Stimulated activated naive B cell treated with anti-CD40 and anti-IgM and Interleukin-4, amounts not matched to agents 10 μg/mL and 1 μg/mL and 100 μg/mL, for 72 hours (primary cell): ENCODE measurements around the gene NCEH1.
A peak's percentile ranks its signal among the peaks of the same experiment; 100 is the strongest.
"Not testable (repeated sequence)": the region's sequence is repeated elsewhere in the genome, so short reads cannot be mapped to it uniquely, and the experiment has no call there.

Source experiments
- ATAC-seq, 2 donors: fragments of 150-1000 bp; cut with Tn5 transposase; replicated peaks; 2 replicates each; pipeline ENCODE4 v1.10.0; 2021; ENCODE audit warnings: moderate library complexity in 1 of 2
- DNase-seq: peaks from one replicate; pipeline ENCODE4 v3.0.0; 2021
- H3K27ac Mint-ChIP-seq: one replicate; pipeline ENCODE4 v1.8.0; 2022; ENCODE audit warnings: mild to moderate bottlenecking, mixed read lengths
- H3K27me3 Mint-ChIP-seq, 2 donors: one replicate each; pipeline ENCODE4 v1.8.0; 2022; ENCODE audit warnings: mixed read lengths in 2 of 2
- H3K36me3 Mint-ChIP-seq, 2 donors: one replicate each; pipeline ENCODE4 v1.8.0; 2022; ENCODE audit warnings: mixed read lengths in 2 of 2, mild to moderate bottlenecking in 1 of 2
- H3K4me1 Mint-ChIP-seq, 2 donors: one replicate each; pipeline ENCODE4 v1.8.0; 2022; ENCODE audit warnings: mixed read lengths in 2 of 2, mild to moderate bottlenecking in 1 of 2
- H3K4me3 Mint-ChIP-seq, 2 donors: one replicate each; pipeline ENCODE4 v1.8.0; 2022; ENCODE audit warnings: mild to moderate bottlenecking in 2 of 2, mixed read lengths in 2 of 2, moderate library complexity in 1 of 2
- H3K9me3 Mint-ChIP-seq, 2 donors: one replicate each; pipeline ENCODE4 v1.8.0; 2022; ENCODE audit warnings: mixed read lengths in 2 of 2, mild to moderate bottlenecking in 1 of 2

The NCEH1 gene

DNA sequence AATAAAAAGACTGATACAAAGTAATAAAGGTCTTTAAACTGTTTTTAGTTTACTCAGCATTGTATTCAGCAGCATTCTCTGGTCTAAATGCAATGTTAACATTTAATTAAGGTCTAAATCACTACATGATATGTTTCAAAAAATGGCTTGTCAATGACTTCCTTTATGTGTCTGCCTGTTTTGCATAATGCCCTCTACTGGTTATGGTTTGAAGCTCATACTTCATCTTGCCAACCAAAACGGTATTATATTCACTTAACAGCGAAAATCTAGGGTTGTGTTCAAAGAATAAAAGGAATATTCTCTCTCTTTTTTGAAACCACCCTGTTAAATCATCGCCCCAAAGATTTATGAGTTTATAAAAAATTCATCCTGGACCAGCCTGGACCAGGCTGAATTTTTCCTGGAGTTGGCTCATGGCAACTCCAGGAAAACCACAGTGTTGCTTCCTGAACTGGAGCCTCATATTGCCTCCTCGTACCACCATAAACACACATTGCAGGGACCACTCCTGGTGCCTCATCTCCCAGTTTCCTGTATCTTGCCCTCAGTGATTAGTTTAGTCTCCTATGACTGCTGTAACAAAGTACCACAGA, 6.7 kb upstream of the NCEH1 start:
- H3K4me3 Mint-ChIP-seq = no peak overlapping the region
- ATAC-seq (no peak), DNase-seq (no peak)
- H3K36me3 Mint-ChIP-seq = peaks cover 0 to 5% of the 10 kb centered on the region in 2 donors
- no peaks in the 10 kb centered on the region for H3K4me1 Mint-ChIP-seq
- peaks cover 5 to 8% of the 10 kb centered on the region in 2 donors for H3K9me3 Mint-ChIP-seq
- H3K27me3 Mint-ChIP-seq = peaks cover 10 to 13% of the 10 kb centered on the region in 2 donors
- H3K27ac Mint-ChIP-seq = no peak overlapping the region

- Mint-ChIP-seq H3K27ac (no peak overlapping the region), H3K27me3 (peaks cover 10 to 13% of the 10 kb centered on the region in 2 donors), H3K4me1 (no peaks in the 10 kb centered on the region), H3K4me3 (no peak overlapping the region), H3K9me3 (peaks cover 5 to 8% of the 10 kb centered on the region in 2 donors), H3K36me3 (peaks cover 0 to 5% of the 10 kb centered on the region in 2 donors)
- no peak for DNase-seq
- ATAC-seq = peak in 1 of 2 donors; percentile 23
Measured at GRCh38 chr3:172716476-172716875, 5.6 kb upstream of the NCEH1 start.

DNA sequence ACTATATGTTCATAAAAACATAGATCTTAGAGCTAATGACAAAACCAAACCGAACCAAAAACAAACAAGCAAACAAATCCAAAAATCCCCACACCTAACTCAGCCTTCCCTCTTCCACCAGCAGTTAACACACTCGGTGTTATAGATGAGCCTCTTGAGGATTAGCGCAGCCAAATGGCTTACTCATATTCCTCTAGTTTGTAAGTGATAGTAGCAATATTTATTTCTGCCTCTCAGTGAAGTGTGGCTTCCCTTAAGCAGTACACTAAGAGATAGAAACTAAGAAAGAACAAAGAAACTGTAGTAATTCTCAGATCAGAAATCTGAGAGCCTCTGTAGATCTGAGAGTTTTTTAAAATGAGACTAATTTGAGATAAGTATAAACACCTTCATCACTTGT, 2.4 kb upstream of the NCEH1 start:
- Mint-ChIP-seq H3K36me3 (no peaks in the 10 kb centered on the region), H3K27me3 (no peaks in the 10 kb centered on the region), H3K9me3 (no peaks in the 10 kb centered on the region), H3K4me3 (no peak overlapping the region), H3K4me1 (peaks cover 11 to 21% of the 10 kb centered on the region in 2 donors), H3K27ac (no peak overlapping the region)
- no peak for ATAC-seq
- no peak for DNase-seq

GRCh38 chr3:172711454-172711795, 558 bp upstream of the NCEH1 start:
- DNase-seq = no peak
- H3K4me3 Mint-ChIP-seq = peak overlapping the region; percentile 96 to 98
- H3K4me1 Mint-ChIP-seq = peaks cover 13 to 21% of the 10 kb centered on the region in 2 donors
- H3K27me3 Mint-ChIP-seq = no peaks in the 10 kb centered on the region
- no peaks in the 10 kb centered on the region for H3K9me3 Mint-ChIP-seq
- peak; percentile 27 for ATAC-seq
- H3K27ac Mint-ChIP-seq = peak overlapping the region; percentile 88
- H3K36me3 Mint-ChIP-seq = no peaks in the 10 kb centered on the region

DNA sequence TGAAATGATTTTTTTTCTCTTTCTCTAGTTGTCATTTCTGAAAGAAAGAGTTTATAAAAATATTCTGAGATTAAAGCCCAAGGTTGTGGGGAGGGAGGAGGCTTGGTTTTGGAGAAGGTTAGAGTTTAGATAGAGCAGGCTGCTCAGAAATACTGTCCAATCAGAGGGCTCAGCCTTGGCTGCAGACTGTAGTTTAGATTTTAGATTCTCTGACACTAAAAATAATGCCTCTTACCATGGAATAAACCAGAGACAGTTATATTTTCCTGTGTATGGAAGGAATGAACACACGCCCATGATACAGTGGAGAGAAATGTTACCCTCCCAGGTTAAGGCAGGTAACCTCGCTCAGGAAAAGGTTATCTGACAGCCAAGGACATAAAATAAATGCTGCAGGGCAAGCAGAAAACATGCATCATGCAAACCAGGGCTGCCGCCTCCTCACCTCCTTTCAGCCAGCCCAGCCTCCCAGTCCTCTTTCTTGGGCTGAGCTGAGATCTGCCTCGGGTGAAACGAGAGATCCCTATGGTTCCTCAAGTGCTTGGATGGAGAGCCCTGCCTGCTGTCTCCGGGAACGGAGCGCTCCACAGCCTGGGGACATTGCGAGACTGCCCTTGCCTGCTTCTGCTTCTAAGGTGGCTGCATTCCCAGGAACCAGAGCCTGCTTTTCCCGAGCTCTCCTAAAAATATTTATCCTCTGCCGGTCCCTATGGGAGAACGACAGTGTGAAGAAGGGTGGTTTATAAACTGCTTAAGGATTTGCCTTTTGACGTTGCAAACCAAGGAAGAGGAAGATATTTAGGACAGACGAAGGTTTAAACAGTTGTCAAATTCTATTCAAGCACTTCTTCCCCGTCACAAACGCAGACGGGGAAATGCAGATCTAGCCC, 848 bp downstream of the NCEH1 start:
- no peaks in the 10 kb centered on the region for H3K27me3 Mint-ChIP-seq
- DNase-seq (no peak), ATAC-seq (peak in 1 of 2 donors; percentile 6)
- H3K36me3 Mint-ChIP-seq = no peaks in the 10 kb centered on the region
- H3K4me3 Mint-ChIP-seq = peak overlapping the region; percentile 96 to 98
- H3K27ac Mint-ChIP-seq = peak overlapping the region; percentile 88
- H3K4me1 Mint-ChIP-seq = peaks cover 13 to 21% of the 10 kb centered on the region in 2 donors
- no peaks in the 10 kb centered on the region for H3K9me3 Mint-ChIP-seq

- Mint-ChIP-seq H3K4me3 (peak overlapping the region in 1 of 2 donors; percentile 96), H3K27me3 (no peaks in the 10 kb centered on the region), H3K9me3 (no peaks in the 10 kb centered on the region), H3K4me1 (peaks cover 15 to 25% of the 10 kb centered on the region in 2 donors), H3K36me3 (no peaks in the 10 kb centered on the region), H3K27ac (peak overlapping the region; percentile 25)
- DNase-seq = no peak
- ATAC-seq = no peak
Measured at GRCh38 chr3:172708921-172709773, 1.7 kb downstream of the NCEH1 start.

- DNase-seq (no peak), ATAC-seq (no peak)
- Mint-ChIP-seq H3K27me3 (no peaks in the 10 kb centered on the region), H3K27ac (no peak overlapping the region), H3K9me3 (no peaks in the 10 kb centered on the region), H3K36me3 (no peaks in the 10 kb centered on the region), H3K4me1 (peaks cover 15 to 29% of the 10 kb centered on the region in 2 donors), H3K4me3 (no peak overlapping the region)
Measured at GRCh38 chr3:172707967-172708366, 2.9 kb downstream of the NCEH1 start.

DNA sequence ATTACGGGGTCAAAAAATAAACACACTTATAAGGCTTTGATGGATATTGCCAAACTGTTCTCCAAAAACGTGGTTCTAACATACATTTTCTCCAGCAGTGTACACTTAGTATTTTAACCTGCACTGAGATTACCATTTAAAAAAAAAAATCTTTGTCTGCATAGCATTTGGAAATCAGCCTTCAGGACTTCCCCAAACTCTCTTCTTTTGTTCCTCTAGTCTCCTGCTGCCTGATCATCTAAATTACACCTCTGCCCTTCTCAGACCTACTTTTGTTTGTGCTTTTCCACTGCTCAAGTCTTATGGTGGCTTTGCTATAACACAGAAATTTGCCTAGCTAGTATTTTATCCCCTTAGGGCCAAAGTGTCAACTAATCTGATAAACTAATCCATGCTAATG, 3.8 kb downstream of the NCEH1 start:
- H3K4me3 Mint-ChIP-seq = no peak overlapping the region
- H3K27ac Mint-ChIP-seq = no peak overlapping the region
- H3K4me1 Mint-ChIP-seq = peaks cover 15 to 30% of the 10 kb centered on the region in 2 donors
- H3K36me3 Mint-ChIP-seq = no peaks in the 10 kb centered on the region
- no peaks in the 10 kb centered on the region for H3K9me3 Mint-ChIP-seq
- no peaks in the 10 kb centered on the region for H3K27me3 Mint-ChIP-seq
- ATAC-seq = no peak
- DNase-seq = no peak

- Mint-ChIP-seq H3K27me3 (no peaks in the 10 kb centered on the region), H3K4me1 (peaks cover 15 to 26% of the 10 kb centered on the region in 2 donors), H3K4me3 (no peak overlapping the region), H3K27ac (no peak overlapping the region), H3K36me3 (peaks cover 0 to 4% of the 10 kb centered on the region in 2 donors), H3K9me3 (no peaks in the 10 kb centered on the region)
- ATAC-seq = no peak
- no peak for DNase-seq
Measured at GRCh38 chr3:172705170-172705569, 5.7 kb downstream of the NCEH1 start.

GRCh38 chr3:172704001-172704400, 6.9 kb downstream of the NCEH1 start:
- peaks cover 7 to 17% of the 10 kb centered on the region in 2 donors for H3K4me1 Mint-ChIP-seq
- no peak overlapping the region for H3K4me3 Mint-ChIP-seq
- no peak for ATAC-seq
- H3K36me3 Mint-ChIP-seq = peaks cover 0 to 6% of the 10 kb centered on the region in 2 donors
- H3K27ac Mint-ChIP-seq = no peak overlapping the region
- no peaks in the 10 kb centered on the region for H3K27me3 Mint-ChIP-seq
- H3K9me3 Mint-ChIP-seq = no peaks in the 10 kb centered on the region
- no peak for DNase-seq

- not testable (repeated sequence) for H3K4me3 Mint-ChIP-seq, DNase-seq, H3K9me3 Mint-ChIP-seq, H3K27me3 Mint-ChIP-seq, ATAC-seq, H3K27ac Mint-ChIP-seq, H3K36me3 Mint-ChIP-seq
- H3K4me1 Mint-ChIP-seq = peaks cover 8 to 25% of the 10 kb centered on the region in 2 donors
Measured at GRCh38 chr3:172702731-172703130, 8.1 kb downstream of the NCEH1 start.

GRCh38 chr3:172702256-172702655, 8.6 kb downstream of the NCEH1 start:
- Mint-ChIP-seq H3K4me1 (peaks cover 8 to 25% of the 10 kb centered on the region in 2 donors), H3K4me3 (no peak overlapping the region), H3K27ac (no peak overlapping the region), H3K27me3 (no peaks in the 10 kb centered on the region), H3K9me3 (no peaks in the 10 kb centered on the region), H3K36me3 (peaks cover 0 to 8% of the 10 kb centered on the region in 2 donors)
- ATAC-seq (no peak), DNase-seq (no peak)

DNA sequence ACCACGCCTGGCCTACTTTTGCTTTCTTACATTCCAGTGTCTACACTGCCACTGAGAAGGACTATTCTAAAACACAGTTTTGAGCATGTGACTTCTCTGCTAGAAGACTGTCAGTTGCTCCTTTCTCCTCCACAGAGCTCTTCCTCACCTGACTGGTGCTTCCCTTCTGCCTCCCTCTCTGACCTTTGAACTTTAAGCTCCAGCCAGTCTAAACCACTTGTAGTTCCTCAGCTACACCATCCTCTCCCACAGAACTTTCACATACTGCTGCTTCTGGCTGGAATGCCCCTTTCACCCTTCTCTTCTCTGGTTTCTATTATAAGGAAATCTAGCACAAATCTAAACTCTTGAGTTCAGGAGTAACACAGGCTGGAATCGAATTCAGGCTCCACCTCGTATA, 9.1 kb downstream of the NCEH1 start:
- no peak overlapping the region for H3K27ac Mint-ChIP-seq
- peaks cover 0 to 8% of the 10 kb centered on the region in 2 donors for H3K36me3 Mint-ChIP-seq
- no peak for DNase-seq
- H3K27me3 Mint-ChIP-seq = no peaks in the 10 kb centered on the region
- H3K9me3 Mint-ChIP-seq = no peaks in the 10 kb centered on the region
- no peak overlapping the region for H3K4me3 Mint-ChIP-seq
- ATAC-seq = peak in 1 of 2 donors; percentile 43
- H3K4me1 Mint-ChIP-seq = peaks cover 8 to 25% of the 10 kb centered on the region in 2 donors

DNA sequence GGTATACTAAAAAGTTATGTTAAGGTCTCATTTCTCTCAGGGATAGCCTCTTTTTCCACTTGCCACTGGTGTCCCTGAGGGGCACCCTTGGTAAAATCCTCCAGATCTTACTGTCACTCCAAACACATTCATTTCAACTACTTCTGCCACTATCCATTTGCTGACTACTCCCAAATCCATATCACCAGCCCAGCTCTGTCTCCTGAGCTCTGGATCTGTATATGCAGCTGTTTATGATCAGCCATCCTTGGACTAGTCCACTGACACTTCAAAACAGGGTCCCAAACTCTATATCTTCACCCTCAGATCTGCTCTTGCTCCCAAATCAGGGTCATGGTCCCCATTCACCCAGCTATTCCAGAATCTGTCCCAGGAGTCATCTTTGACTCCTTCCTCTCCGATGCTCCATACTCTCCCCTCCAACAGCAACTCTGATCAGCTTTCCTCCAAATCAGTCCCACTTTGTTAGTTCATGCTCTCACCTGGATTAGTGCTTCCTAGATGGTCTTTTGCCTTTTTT, 9.9 kb downstream of the NCEH1 start:
- no peak for ATAC-seq
- DNase-seq = no peak
- Mint-ChIP-seq H3K4me3 (no peak overlapping the region), H3K4me1 (peaks cover 8 to 25% of the 10 kb centered on the region in 2 donors), H3K27ac (no peak overlapping the region), H3K36me3 (peaks cover 0 to 8% of the 10 kb centered on the region in 2 donors), H3K9me3 (no peaks in the 10 kb centered on the region), H3K27me3 (no peaks in the 10 kb centered on the region)
